ENCODE results near the gene CRIM1. TPM values are rescaled to one million over a fixed set of nuclear protein-coding genes. Genes with fewer than 3 reads are reported as not detected.

CRIM1 gene
- total and polyA plus RNA-seq, 2 experiments from 2014 or later, result 10.5 to 36.4 TPM

GRCh38 chr2:36484454-36484853 lies 128.9 kb downstream of the CRIM1 start (continued):
- no peak for TF ChIP-seq ZNF462 (CRISPR knock-in tag; IDR thresholded peaks at IDR 0.05)
- no peak for TF ChIP-seq CREB1 (CRISPR knock-in tag; IDR thresholded peaks at IDR 0.05; ENCODE audit: low read depth)
- TF ChIP-seq ZNF331 (CRISPR knock-in tag; IDR thresholded peaks at IDR 0.05; ENCODE audit: low read depth), result no peak
- TF ChIP-seq STAT1 (IDR thresholded peaks at IDR 0.05; ENCODE audit: unreplicated experiment), result no peak
- no peak for TF ChIP-seq NANOG (IDR thresholded peaks at IDR 0.05; ENCODE audit: borderline replicate concordance)
- TF ChIP-seq EZH2phosphoT487 (IDR thresholded peaks at IDR 0.05; ENCODE audit: unreplicated experiment), result no peak
- no peak for TF ChIP-seq EZH2 (IDR thresholded peaks at IDR 0.05; ENCODE audit: low read depth, unreplicated experiment)

DNA sequence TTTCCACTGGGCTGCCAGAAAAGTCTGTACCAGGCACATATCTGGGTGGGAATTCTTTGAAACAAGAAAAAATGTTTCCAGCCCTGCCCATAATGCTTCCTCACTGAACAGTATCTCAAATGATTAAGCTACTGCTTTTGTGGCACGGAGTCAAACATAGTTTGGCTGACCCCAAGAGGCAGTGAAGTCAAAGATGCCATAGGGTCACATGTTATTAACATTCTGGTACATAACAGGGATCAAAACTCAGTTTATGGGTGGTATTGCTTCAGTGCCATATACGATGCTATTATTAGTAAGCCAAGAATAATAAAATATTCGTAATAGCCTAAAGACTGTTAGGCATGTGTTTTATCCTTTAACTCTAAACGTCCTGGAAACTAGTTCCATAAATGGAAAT lies 129.9 kb downstream of the CRIM1 start:
- DNase-seq (ENCODE audit: low spot score) (no peak), ATAC-seq (no peak)
- Histone ChIP-seq H3K27ac (ENCODE audit: low read depth) (no peak overlapping the region), H2AFZ (no peak overlapping the region), H3F3A (replicated peaks; ENCODE audit: low read depth) (no peaks in the 10 kb centered on the region), H3K4me3 (no peak overlapping the region), H3K36me3 (ENCODE audit: insufficient read depth) (peaks cover 7% of the 10 kb centered on the region; the same call in 1 of the 2 replicates), H3K79me2 (replicated peaks; ENCODE audit: insufficient read depth) (0 out of 2 replicates have a peak, but pooled peaks cover 5% of the 10 kb centered on the region), H3K27me3 (ENCODE audit: insufficient read depth) (no peaks in the 10 kb centered on the region), H3K4me2 (no peak overlapping the region), H4K20me1 (replicated peaks; ENCODE audit: insufficient read depth) (no peaks in the 10 kb centered on the region), H3K4me1 (ENCODE audit: insufficient read depth) (peaks cover 10% of the 10 kb centered on the region), H3K9me2 (ENCODE audit: insufficient read depth) (no peaks in the 10 kb centered on the region)
- no peak overlapping the region for H3K4me3 Mint-ChIP-seq
- no peak overlapping the region for H3K27ac Mint-ChIP-seq
- no peaks in the 10 kb centered on the region for H3K9me3 Mint-ChIP-seq
- peaks cover 1% of the 10 kb centered on the region for H3K27me3 Mint-ChIP-seq (ENCODE audit: insufficient read depth, low read depth, poor library complexity)
- H3K4me1 Mint-ChIP-seq, result peaks cover 12% of the 10 kb centered on the region
- peaks cover 31% of the 10 kb centered on the region for H3K36me3 Mint-ChIP-seq (ENCODE audit: low read depth)
- no peak for TF ChIP-seq EZH2 (IDR thresholded peaks at IDR 0.05; ENCODE audit: low read depth, unreplicated experiment)
- TF ChIP-seq EZH2phosphoT487 (IDR thresholded peaks at IDR 0.05; ENCODE audit: unreplicated experiment), result no peak
- no peak for TF ChIP-seq ZNF114 (CRISPR knock-in tag; IDR thresholded peaks at IDR 0.05)
- TF ChIP-seq, protein P1, sequence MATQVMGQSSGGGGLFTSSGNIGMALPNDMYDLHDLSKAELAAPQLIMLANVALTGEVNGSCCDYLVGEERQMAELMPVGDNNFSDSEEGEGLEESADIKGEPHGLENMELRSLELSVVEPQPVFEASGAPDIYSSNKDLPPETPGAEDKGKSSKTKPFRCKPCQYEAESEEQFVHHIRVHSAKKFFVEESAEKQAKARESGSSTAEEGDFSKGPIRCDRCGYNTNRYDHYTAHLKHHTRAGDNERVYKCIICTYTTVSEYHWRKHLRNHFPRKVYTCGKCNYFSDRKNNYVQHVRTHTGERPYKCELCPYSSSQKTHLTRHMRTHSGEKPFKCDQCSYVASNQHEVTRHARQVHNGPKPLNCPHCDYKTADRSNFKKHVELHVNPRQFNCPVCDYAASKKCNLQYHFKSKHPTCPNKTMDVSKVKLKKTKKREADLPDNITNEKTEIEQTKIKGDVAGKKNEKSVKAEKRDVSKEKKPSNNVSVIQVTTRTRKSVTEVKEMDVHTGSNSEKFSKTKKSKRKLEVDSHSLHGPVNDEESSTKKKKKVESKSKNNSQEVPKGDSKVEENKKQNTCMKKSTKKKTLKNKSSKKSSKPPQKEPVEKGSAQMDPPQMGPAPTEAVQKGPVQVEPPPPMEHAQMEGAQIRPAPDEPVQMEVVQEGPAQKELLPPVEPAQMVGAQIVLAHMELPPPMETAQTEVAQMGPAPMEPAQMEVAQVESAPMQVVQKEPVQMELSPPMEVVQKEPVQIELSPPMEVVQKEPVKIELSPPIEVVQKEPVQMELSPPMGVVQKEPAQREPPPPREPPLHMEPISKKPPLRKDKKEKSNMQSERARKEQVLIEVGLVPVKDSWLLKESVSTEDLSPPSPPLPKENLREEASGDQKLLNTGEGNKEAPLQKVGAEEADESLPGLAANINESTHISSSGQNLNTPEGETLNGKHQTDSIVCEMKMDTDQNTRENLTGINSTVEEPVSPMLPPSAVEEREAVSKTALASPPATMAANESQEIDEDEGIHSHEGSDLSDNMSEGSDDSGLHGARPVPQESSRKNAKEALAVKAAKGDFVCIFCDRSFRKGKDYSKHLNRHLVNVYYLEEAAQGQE (IDR thresholded peaks at IDR 0.05; ENCODE audit: unreplicated experiment), result no peak
- TF ChIP-seq POLR2AphosphoS5 (IDR thresholded peaks at IDR 0.05; ENCODE audit: low read depth), result no peak
- TF ChIP-seq CTCF (conservative IDR thresholded peaks at IDR 0.05; ENCODE audit: low read depth in 2 of 2), result no peak
- no peak for TF ChIP-seq CREB1 (CRISPR knock-in tag; IDR thresholded peaks at IDR 0.05; ENCODE audit: low read depth)
- no peak for TF ChIP-seq ZNF331 (CRISPR knock-in tag; IDR thresholded peaks at IDR 0.05; ENCODE audit: low read depth)
- TF ChIP-seq NANOG (IDR thresholded peaks at IDR 0.05; ENCODE audit: borderline replicate concordance), result no peak
- no peak for TF ChIP-seq ETS1 (IDR thresholded peaks at IDR 0.05)
- no peak for TF ChIP-seq STAT1 (IDR thresholded peaks at IDR 0.05; ENCODE audit: unreplicated experiment)
- TF ChIP-seq JUNB (IDR thresholded peaks at IDR 0.05; ENCODE audit: unreplicated experiment), result no peak
